Activated CD4-positive, alpha-beta T cell treated with anti-CD3 and anti-CD28 coated beads for 1 hour (primary cell): ENCODE data around the gene ZDHHC22.

Source experiments
- DNase-seq: peaks from one replicate; pipeline ENCODE4 v3.0.0-alpha.2; 2020

Gene ZDHHC22

GRCh38 chr14:77102154-77102553 lies 39.4 kb downstream of the ZDHHC22 start:
- DNase-seq: no peak

GRCh38 chr14:77100961-77101360 lies 40.6 kb downstream of the ZDHHC22 start:
- DNase-seq: no peak

GRCh38 chr14:77099425-77100167 lies 42.0 kb downstream of the ZDHHC22 start:
- DNase-seq: no peak

- no peak for DNase-seq
These were observed 42.9 kb downstream of the ZDHHC22 start for GRCh38 chr14:77098529-77099353.

- DNase-seq: peak; percentile 99
These were observed 43.7 kb downstream of the ZDHHC22 start, which contains the start of gene CIPC for GRCh38 chr14:77097700-77098528. CIPC (plus strand) TSS chr14:77098258; CDS start chr14:77105709, 7,451 bp downstream.

- no peak for DNase-seq
These were observed 44.4 kb downstream of the ZDHHC22 start for GRCh38 chr14:77097006-77097699.

GRCh38 chr14:77094672-77095284 lies 46.8 kb downstream of the ZDHHC22 start:
- DNase-seq: peak; percentile 57

- no peak for DNase-seq
These were observed 48.9 kb downstream of the ZDHHC22 start for GRCh38 chr14:77092676-77093075.

- no peak for DNase-seq
These were observed 50.1 kb downstream of the ZDHHC22 start for GRCh38 chr14:77091518-77091917.

- no peak for DNase-seq
These were observed 52.9 kb downstream of the ZDHHC22 start for GRCh38 chr14:77088645-77089044.

GRCh38 chr14:77088219-77088618 lies 53.4 kb downstream of the ZDHHC22 start:
- no peak for DNase-seq

GRCh38 chr14:77087631-77088030 lies 54.0 kb downstream of the ZDHHC22 start:
- DNase-seq: no peak

GRCh38 chr14:77086951-77087350 lies 54.6 kb downstream of the ZDHHC22 start:
- DNase-seq: no peak

GRCh38 chr14:77086017-77086727 lies 55.4 kb downstream of the ZDHHC22 start:
- DNase-seq: no peak

GRCh38 chr14:77085538-77085937 lies 56.1 kb downstream of the ZDHHC22 start:
- DNase-seq: no peak

GRCh38 chr14:77084985-77085384 lies 56.6 kb downstream of the ZDHHC22 start:
- DNase-seq: no peak

GRCh38 chr14:77083082-77083481 lies 58.5 kb downstream of the ZDHHC22 start:
- no peak for DNase-seq

- no peak for DNase-seq
These were observed 59.2 kb downstream of the ZDHHC22 start for GRCh38 chr14:77082356-77082755.
